GM20431 (cell line): Measurements from ENCODE around the gene RNF212B.
"Not testable (repeated sequence)": the region's sequence is repeated elsewhere in the genome, so short reads cannot be mapped to it uniquely, and the experiment has no call there.

ENCODE experiments used
- in situ Hi-C: fragments of 300-500 bp; cut with MseI, MboI; formaldehyde crosslinking; loops from one replicate; pipeline ENCODE4 v1.15.0; 2020; ENCODE audit warnings: low sequenced_read_pairs; ENCODE audit not compliant: unreplicated experiment

The RNF212B gene

DNA sequence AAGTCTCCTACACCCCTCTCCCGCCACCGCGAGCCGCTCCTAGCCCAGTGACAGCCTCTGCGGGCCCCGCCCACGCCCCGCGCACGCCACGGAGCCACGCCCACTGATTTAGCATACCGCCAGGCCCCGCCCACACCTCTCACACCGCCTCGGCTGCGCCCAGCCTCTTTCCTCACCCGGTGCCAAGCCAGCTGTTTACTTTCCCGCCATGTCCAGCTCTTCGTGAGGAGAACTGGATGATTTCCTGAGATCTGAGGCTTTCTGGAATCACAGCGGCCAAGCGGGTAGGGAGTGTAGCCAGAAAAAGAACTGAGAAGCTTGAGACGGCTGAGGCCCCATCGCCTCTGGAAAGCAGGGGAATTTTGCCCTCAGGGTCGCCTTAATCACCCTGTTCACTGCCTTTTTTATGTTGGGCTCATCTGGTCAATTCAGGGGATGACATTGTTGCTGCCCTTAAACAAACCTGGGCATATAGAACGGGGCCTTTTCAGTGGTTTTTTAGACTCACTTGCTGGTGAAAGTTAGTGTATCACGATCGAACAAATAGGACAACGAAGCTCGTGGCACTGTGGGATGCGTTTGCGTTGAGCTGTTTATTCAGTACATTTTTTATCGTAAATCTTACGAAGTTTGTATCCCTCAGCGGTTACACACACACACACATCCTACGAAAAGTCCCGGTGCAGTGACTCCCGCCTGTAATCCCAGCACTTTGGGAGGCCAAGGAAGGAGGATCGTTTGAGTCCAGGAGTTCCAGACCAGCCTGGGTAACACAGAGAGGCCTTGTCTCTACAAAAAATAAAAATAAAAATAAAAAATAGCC is at the start of gene RNF212B:
TSS of gene RNF212B (plus strand) at position 165 of the 823 bp plus-strand sequence. CDS start 2,410 bp downstream, outside the sequence.
- in situ Hi-C loops: no loop called here

- in situ Hi-C loops: no loop called here
Observed at GRCh38 chr14:23193432-23193831, 44.3 kb upstream of the RNF212B start.

DNA sequence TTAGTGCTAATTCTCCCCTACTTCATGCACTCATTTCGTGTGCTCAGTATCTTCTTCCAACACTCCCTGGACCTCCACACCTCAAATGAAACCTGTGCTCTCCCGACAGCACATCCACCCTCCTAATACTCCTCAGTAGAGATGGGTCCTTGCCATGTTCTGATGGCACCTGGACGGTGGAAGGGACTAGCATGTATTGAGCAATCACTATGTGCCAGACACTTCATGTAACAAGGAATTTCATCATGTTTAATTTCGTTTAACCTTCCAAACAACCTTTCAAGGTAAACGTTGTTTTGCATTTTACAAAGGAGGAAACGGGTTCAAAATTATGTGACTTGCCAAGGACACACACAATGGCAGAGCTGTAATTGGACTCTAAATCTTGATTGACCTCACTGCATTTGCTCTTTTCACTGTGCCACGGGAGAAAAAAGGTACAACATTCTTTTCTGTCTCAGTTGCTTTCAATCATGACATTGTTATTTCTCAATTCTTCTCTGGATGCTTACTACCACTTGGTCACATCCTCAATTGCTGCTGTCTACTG is 42.1 kb upstream of the RNF212B start:
- in situ Hi-C loops: no loop called here

GRCh38 chr14:23196487-23196886 is 41.2 kb upstream of the RNF212B start:
- in situ Hi-C loops: not testable (repeated sequence)

DNA sequence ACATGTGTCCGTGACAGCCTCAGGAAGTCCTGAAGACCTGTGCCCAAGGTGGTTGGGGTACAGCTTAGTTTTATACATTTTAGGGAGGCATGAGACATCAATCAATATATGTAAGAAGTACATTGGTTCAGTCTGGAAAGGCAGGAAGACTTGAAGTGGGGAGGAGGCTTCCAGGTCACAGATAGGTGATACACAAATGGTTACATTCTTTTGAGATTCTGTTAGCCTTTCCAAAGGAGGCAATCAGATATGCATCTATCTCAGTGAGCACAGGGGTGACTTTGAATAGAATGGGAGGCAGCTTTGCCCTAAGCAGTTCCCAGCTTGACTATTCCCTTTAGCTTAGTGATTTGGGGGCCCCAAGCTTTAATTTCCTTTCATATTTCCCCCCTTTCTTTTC is 38.6 kb upstream of the RNF212B start:
- in situ Hi-C loops: not testable (repeated sequence)

DNA sequence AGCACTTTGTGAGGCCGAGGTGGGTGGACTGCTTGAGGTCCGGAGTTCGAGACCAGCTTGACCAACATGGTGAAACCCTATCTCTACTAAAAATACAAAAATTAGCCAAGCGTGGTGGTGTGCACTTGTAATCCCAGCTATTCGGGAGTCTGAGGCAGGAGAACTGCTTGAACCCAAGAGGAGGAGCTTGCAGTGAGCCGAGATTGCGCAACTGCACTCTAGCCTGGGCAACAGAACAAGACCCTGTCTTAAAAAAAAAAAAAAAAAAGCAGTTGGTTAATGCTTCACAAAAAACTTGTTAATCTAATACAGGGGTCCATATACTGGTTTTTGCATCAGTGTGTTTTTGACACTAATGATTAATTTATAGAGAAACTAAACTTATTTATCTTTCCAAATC is 35.7 kb upstream of the RNF212B start:
- in situ Hi-C loops: no loop called here

DNA sequence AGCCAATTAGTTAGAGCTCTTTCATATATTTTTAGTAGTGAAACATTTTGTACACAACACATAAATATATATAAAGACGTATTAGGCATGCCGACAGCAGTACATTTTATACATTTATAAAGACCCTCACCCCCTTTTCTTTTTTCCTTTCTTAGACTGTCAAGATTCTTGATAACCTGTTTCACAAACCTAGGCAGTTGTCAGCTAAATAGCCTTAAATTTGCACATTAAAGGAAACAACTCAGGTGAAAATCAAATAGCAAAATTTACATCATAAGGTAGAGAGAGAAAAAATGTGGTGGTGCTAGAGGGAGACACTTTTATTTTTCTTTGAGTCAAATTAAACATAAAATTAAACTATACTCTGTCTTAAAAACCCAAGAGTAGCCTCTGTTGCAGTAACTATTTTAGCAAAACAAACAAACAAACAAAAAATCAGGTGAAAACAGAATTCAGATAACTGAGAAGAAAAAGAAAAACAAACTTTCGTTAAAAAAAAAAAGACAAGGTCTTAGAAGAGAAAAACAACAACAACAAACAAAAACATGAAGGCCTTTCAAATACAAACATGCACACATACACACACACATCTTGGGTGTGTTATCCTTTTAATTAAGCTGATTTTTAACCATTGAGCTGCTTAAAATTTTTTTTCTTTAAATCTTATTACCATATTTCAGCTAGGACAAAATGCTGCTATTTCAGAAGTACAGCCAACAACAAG is 31.2 kb upstream of the RNF212B start:
- in situ Hi-C loops: no loop called here

DNA sequence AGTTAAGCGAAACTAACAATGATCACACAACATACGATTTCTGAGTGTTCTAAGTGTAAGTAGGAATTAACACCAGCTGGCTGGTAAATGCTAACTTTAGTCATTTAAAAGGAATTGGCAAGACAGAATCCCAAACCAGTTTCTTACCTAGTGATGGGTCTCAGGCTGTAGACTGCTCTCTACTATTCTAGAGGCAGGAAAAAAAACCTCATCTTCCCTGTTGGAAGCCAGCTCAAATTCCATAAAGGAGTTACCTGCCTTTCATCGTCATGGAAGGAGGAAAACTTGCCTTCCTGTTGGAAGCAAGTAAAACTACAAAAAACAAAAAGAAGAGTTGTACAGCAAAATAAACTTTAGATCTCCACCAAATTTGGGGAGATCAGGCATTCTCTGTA is 30.6 kb upstream of the RNF212B start:
- in situ Hi-C loops: no loop called here

DNA sequence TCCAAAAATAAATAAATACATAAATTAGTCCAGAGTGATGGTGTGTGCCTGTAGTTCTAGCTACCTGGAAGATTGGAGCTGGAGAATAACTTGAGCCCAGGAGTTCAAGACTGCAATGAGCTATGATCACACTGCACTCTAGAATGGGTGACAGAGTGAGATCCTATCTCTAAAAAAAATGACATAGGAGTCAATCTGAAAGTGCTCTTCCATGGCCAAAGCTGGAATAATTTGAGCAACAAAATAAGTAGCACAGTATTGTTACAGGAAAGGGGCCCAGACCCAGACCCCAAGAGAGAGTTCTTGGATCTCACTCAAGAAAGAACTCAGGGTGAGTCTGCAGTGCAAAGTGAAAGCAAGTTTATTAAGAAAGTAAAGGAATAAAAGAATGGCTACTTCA is 29.4 kb upstream of the RNF212B start:
- in situ Hi-C loops: no loop called here

DNA sequence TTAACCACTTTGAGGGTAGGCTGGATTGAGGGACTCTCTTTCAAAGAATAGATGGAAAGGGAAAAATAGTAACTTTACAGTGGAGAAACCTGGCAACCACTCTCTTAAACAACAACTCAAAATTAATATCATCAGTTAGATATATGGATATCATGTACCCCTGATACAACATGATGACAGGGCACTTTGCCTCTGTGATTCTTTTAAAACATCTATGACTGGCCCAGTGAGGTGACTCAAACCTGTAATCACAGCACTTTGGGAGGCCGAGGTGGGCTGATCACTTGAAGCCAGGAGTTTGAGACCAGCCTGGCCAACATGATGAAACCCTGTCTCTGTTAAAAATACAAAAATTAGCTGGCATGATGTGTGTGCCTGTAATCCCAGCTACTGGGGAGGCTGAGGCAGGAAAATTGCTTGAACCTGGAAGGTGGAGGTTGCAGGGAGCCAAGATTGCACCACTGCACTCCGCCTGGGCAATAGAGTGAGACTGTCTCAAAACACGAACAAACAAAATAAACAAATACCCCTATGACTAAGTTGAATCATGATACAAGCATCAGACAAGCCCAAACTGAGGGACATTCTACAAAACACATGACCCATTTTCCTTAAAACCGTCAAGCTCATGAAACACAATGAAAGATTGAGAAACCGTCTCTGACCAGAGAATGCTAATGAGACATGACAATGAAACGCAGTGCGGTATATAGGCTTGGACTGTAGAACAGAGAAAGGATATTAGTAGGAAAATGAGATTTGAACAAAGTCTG is 27.9 kb upstream of the RNF212B start:
- in situ Hi-C loops: no loop called here

DNA sequence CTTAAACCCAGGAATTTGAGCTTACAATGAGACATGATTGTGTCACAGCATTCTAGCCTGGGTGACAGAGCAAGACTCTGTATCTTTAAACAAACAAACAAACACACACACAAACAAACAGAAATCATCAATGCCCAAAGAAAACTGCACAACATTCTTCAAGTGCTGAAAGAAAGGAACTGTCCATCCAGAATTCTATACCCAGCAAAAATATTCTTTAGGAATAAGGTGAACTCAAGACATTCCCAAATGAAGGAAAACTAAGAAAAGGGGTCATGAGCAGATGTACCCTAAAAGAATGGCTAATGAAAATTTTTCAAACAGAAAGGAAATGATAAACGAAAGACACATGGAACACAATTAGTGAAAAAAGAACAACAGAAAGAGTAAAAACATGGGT is 22.3 kb upstream of the RNF212B start:
- in situ Hi-C loops: no loop called here

DNA sequence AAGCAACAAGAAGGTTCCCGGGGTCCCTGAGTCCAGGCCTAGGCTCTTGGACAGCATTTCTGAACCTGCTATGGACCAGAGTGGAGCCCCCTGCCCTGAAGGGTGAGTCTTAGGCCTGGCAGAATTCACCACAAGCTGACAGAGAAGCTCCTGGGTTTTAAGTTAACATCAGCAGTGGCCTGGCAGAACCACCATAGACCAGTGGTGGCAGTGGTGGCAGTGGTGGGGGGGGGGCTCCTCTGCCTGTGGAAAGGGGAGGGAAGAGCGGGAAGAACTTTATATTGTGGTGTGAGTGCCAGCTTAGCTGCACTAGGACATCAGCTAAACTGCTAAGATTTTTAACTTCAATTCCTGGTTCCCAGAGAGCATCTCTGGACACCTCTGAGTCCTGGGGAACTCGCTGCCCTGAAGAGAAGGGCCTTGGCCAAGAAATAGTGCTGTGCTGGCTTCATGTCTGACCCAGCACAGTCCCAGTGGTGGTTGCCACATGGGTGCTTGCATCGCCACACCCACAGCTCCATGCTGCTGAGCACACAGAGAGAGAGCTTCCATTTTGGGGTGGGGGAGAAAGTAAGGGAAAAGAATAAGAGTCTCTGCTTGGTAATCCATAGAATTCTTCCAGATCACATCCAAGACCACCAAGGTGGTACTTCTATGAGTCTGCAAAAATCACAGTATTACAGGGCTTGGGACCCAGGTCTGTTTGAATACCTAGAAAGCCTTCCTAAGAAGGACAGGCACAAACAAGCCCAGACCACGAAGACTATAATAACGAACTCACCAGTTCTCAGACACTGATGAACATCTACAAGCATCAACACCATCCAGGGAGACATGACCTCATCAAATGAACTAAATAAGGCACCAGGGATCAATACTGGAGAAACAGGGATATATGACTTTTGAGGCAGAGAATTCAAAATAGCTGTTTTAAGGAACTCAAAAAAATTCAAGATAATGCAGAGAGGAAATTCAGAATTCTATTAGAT is 20.4 kb upstream of the RNF212B start:
- in situ Hi-C loops: no loop called here

GRCh38 chr14:23219075-23219474 is 18.7 kb upstream of the RNF212B start:
- in situ Hi-C loops: no loop called here

GRCh38 chr14:23224958-23225357 is 12.8 kb upstream of the RNF212B start:
- in situ Hi-C loops: not testable (repeated sequence)

DNA sequence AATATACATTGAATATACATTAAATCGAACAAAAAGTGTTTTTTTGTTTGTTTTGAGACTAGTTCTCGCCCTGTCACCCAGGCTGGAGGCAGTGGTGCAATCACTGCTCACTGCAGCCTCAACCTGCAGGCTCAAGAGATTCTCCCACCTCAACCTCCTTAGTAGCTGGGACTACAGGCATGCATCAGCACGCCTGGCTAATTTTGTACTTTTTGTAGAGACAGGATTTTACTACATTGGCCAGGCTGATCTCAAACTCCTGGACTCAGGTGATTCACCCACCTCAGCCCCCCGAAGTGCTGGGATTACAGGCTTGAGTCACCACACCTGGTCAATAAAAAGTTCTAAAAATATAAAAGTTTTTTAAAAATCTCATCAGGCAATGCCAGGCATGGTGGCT is 10.2 kb upstream of the RNF212B start:
- in situ Hi-C loops: no loop called here

- in situ Hi-C loops: no loop called here
Observed at GRCh38 chr14:23228812-23229211, 8.9 kb upstream of the RNF212B start.

- in situ Hi-C loops: not testable (repeated sequence)
Observed at GRCh38 chr14:23232241-23232808, 5.4 kb upstream of the RNF212B start.

GRCh38 chr14:23240661-23241060 is 2.9 kb downstream of the RNF212B start:
- in situ Hi-C loops: no loop called here
